Heart left ventricle (tissue), 16 donors: ENCODE results near the gene DUSP28. TPM values are rescaled to one million over a fixed set of nuclear protein-coding genes. Genes with fewer than 3 reads are reported as not detected.

ENCODE experiments used
- ATAC-seq, 4 donors: fragments of 200-7000 bp; cut with Tn5 transposase; one replicate each; pipeline ENCODE4 v1.9.1; 2020 to 2022; ENCODE audit warnings: moderate library complexity in 4 of 4, mild to moderate bottlenecking in 3 of 4, moderate number of reproducible peaks in 1 of 4
- DNase-seq, 5 donors: peaks; one replicate each; pipeline ENCODE4 v3.0.0-alpha.2; 2020
- H3K27ac ChIP-seq, 12 donors: fragments of 200-600 bp; sonication (generic) in 4 of 12; one replicate each; pipeline versions ENCODE4 v1.5.0 to v1.8.0; 2016 to 2022; ENCODE audit warnings: mild to moderate bottlenecking in 2 of 12
- H3K27me3 ChIP-seq, 9 donors: fragments of 200-600 bp; sonication (generic) in 2 of 9; one replicate each; pipeline versions ENCODE4 v1.5.1 to v1.8.0; 2016 to 2022; ENCODE audit warnings: mild to moderate bottlenecking in 3 of 9
- H3K36me3 ChIP-seq, 9 donors: fragments of 200-600 bp; sonication (generic) in 2 of 9; one replicate each; pipeline versions ENCODE4 v1.5.0 to v1.8.0; 2018 to 2022; ENCODE audit warnings: mild to moderate bottlenecking in 2 of 9
- H3K4me1 ChIP-seq, 12 donors: fragments of 200-600 bp; sonication (generic) in 4 of 12; one replicate each; pipeline versions ENCODE4 v1.5.0 to v1.8.0; 2016 to 2022; ENCODE audit warnings: mild to moderate bottlenecking in 3 of 12
- H3K4me3 ChIP-seq, 12 donors: fragments of 200-600 bp; sonication (generic) in 4 of 12; one replicate each; pipeline versions ENCODE4 v1.5.0 to v1.8.0; 2017 to 2022; ENCODE audit warnings: mild to moderate bottlenecking in 9 of 12, moderate library complexity in 4 of 12
- H3K9me3 ChIP-seq, 12 donors: fragments of 200-600 bp; sonication (generic) in 4 of 12; one replicate each; pipeline versions ENCODE4 v1.5.0 to v1.8.0; 2016 to 2022; ENCODE audit warnings: mild to moderate bottlenecking in 1 of 12
- POLR2A ChIP-seq, 2 donors: fragments of 450-650 bp; IDR thresholded peaks; one replicate each; pipeline ENCODE4 v1.6.1; 2017; ENCODE audit warnings: antibody characterized with exemption in 2 of 2, mild to moderate bottlenecking in 2 of 2, moderate library complexity in 2 of 2
- WGBS, 4 donors: extraction: QIAGEN DNeasy Blood & Tissue Kit in 2 of 4; methylation state at CpG; one replicate each; pipeline versions ENCODE4 v1.1.5 to v1.1.7; 2013 to 2018; 5-methylcytosine and 5-hydroxymethylcytosine counted together
- intact Hi-C, 10 donors: fragments of 100-400 bp; cut with DNase I; formaldehyde crosslinking; loops; one replicate each; pipeline versions ENCODE4 v1.11.1 to v1.14.2; 2022
- polyA plus RNA-seq, 2 donors: library from polyadenylated mRNA; stranded (reverse); fragments of 200-250 nt; gene quantifications; one replicate each; pipeline ENCODE4 v1.2.3, GENCODE V29; 2013
- total RNA-seq, 9 donors: library from RNA; depleted of rRNA in 2 of 9; stranded (reverse); fragments of >200 nt in 2 of 9; fragmentation: NEBNext Ultra II Directional in 3 of 9; extraction: Animal tissue kit (Norgen Biotek cat#: 25700) in 3 of 9; gene quantifications; one replicate each; pipeline versions ENCODE4 v1.1.0 to v1.2.4, GENCODE V29; 2016 to 2023
- TF ChIP-seq, protein P1 (sequence below), 12 donors: fragments of 200-600 bp; sonication (generic) in 4 of 12; IDR thresholded peaks; one replicate each; pipeline versions ENCODE4 v1.5.0 to v1.8.0; 2018 to 2022; ENCODE audit warnings: antibody characterized with exemption in 12 of 12, mild to moderate bottlenecking in 5 of 12
- donor health status: ischemic (EF 13 %, LVEDD 7.1; RV severe dilation, severe dysfunction).
- donor health status: healthy with polysubstance abuse.
- donor health status: DM: no; HTN: yes; CAD: no.
- donor health status: DM: no; HTN: no; CAD: no.
- donor health status: ischemic (EF 25% LVEDD 6.9; RV normal size, moderate dysfunction).
- donor health status: ischemic (EF 25% LVEDD 5.7; RV mildly dilated, moderate dysfunction).
- donor health status: healthy.
- donor health status: DM: yes; HTN: yes; CAD: no.
- donor health status: ischemic (EF 35%, LVEDD 5.7; RV mildly dilated, moderate dysfunction).
- donor health status: nonischemic (EF 11% LVEDD 7.7; RV severe dilation, severe dysfunction).
- donor health status: DM: yes; HTN: yes; CAD: no.
- donor health status: PGD.
- donor health status: ischemic (EF 29% LVEDD 5.4; RV normal size, mild dysfunction).
- donor health status: nonischemic (EF 23%, LVEDD 6.1; RV moderate dilation, normal function).

Gene DUSP28
- total and polyA plus RNA-seq, 11 donors = 3.6 to 23.9 (median 13.3) TPM

DNA sequence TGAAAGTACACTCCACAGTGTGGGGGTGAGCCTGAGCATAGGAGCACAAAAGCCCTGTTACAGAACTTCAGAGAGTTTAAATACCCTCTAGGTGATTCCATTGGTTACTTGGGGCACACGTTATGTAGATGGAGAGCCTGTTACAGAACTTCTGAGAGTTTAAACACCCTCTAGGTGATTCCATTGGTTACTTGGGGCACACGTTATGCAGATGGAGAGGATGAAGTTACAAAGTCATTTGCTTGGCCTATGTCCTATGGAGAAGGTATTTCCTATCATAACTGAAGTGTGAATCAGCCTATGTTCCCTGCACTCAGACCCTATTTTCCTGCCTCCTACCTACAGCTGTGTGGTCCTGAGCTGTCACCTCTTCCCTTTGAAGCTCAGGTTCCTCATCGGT lies 22.6 kb downstream of the DUSP28 start:
- TF ChIP-seq, protein P1, sequence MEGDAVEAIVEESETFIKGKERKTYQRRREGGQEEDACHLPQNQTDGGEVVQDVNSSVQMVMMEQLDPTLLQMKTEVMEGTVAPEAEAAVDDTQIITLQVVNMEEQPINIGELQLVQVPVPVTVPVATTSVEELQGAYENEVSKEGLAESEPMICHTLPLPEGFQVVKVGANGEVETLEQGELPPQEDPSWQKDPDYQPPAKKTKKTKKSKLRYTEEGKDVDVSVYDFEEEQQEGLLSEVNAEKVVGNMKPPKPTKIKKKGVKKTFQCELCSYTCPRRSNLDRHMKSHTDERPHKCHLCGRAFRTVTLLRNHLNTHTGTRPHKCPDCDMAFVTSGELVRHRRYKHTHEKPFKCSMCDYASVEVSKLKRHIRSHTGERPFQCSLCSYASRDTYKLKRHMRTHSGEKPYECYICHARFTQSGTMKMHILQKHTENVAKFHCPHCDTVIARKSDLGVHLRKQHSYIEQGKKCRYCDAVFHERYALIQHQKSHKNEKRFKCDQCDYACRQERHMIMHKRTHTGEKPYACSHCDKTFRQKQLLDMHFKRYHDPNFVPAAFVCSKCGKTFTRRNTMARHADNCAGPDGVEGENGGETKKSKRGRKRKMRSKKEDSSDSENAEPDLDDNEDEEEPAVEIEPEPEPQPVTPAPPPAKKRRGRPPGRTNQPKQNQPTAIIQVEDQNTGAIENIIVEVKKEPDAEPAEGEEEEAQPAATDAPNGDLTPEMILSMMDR (IDR thresholded peaks at IDR 0.05) = no peak
- no peak for TF ChIP-seq POLR2A (IDR thresholded peaks at IDR 0.05)
- Histone ChIP-seq H3K36me3 (peaks cover 0 to 16% (median 5%) of the 10 kb centered on the region in 9 donors), H3K27me3 (no peaks in the 10 kb centered on the region), H3K4me1 (peaks cover 7 to 61% (median 41%) of the 10 kb centered on the region in 12 donors), H3K27ac (no peak overlapping the region), H3K4me3 (no peak overlapping the region), H3K9me3 (peaks cover 0 to 9% (median 0%) of the 10 kb centered on the region in 12 donors)
- 82 to 91% (median 90%) methylated on average over 3 of the region's 3 CpGs for WGBS, 4 donors
- DNase-seq (no peak), ATAC-seq (no peak)
- intact Hi-C loops = loop anchor here in 1 of 10 donors (10.0 kb wide), 1 partner anchor 348 kb away; no protein-coding TSS in a partner anchor

DNA sequence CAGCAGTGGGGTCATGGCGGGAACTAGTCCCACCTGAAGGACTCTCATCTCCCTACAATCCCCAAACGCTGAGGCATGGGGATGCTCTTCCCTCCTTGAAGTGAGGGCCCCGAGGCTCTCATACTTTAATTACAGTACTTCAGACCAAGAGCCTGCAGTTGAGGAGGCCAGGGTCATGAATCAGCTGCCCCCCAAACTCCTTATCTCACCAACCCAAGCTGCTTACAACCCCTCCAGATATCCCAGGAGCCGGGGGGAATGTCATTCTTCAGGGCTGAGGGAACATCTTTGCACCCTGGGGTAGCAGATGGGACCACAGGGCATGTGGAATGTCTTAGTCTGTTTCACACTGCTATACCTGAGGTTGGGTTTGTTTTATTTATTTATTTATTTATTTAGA lies 23.6 kb downstream of the DUSP28 start:
- Histone ChIP-seq H3K9me3 (peaks cover 0 to 9% (median 0%) of the 10 kb centered on the region in 12 donors), H3K4me3 (no peak overlapping the region), H3K36me3 (peaks cover 0 to 11% (median 0%) of the 10 kb centered on the region in 9 donors), H3K4me1 (peaks cover 7 to 62% (median 46%) of the 10 kb centered on the region in 12 donors), H3K27me3 (no peaks in the 10 kb centered on the region), H3K27ac (no peak overlapping the region)
- intact Hi-C loops = loop anchor here in 1 of 10 donors (2.0 to 10.0 kb wide), 2 partner anchors 15 to 349 kb away; partner anchors contain the start of gene RNPEPL1
- TF ChIP-seq, protein P1 (IDR thresholded peaks at IDR 0.05) = no peak
- TF ChIP-seq POLR2A (IDR thresholded peaks at IDR 0.05) = no peak
- DNase-seq (peak in 2 of 5 donors; percentile 7 to 44), ATAC-seq (no peak)
- 85 to 92% (median 88%) methylated on average over 4 of the region's 4 CpGs for WGBS, 4 donors

GRCh38 chr2:240584486-240585031 lies 24.4 kb downstream of the DUSP28 start:
- Histone ChIP-seq H3K4me3 (peak overlapping the region in 6 of 12 donors; percentile 78 to 97 (median 88)), H3K27ac (peak overlapping the region in 1 of 12 donors; percentile 92), H3K36me3 (peaks cover 0 to 11% (median 0%) of the 10 kb centered on the region in 9 donors), H3K9me3 (peaks cover 0 to 9% (median 0%) of the 10 kb centered on the region in 12 donors), H3K4me1 (peaks cover 7 to 61% (median 42%) of the 10 kb centered on the region in 12 donors), H3K27me3 (no peaks in the 10 kb centered on the region)
- DNase-seq (peak in 1 of 5 donors; percentile 26), ATAC-seq (no peak)
- intact Hi-C loops = loop anchor here in 1 of 10 donors (2.0 to 10.0 kb wide), 2 partner anchors 16 to 350 kb away; partner anchors contain the start of gene RNPEPL1
- 58 to 75% (median 60%) methylated on average over 4 of the region's 4 CpGs for WGBS, 4 donors
- TF ChIP-seq POLR2A (IDR thresholded peaks at IDR 0.05) = no peak
- TF ChIP-seq, protein P1 (IDR thresholded peaks at IDR 0.05) = no peak

DNA sequence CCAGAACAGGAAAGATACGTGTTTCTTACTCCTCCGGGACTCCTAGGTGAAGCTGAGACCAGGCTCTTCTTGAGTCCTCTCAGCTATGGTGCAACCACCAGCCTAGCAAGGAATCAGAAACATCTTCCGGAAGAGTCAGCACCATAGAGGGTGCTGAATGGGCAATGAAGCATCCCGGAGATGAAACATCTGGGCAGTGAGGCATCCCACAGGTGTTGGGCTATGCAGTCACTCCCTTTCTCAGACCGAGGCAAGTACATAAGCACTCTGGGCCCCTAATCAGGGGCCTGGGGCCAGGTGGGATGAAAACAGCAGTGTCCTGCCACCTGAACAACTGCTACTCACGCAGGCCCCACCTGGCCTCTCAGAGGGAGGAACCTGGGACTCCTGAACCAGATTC lies 24.9 kb downstream of the DUSP28 start:
- Histone ChIP-seq H3K27me3 (no peaks in the 10 kb centered on the region), H3K27ac (peak overlapping the region in 3 of 12 donors; percentile 92 to 98 (median 95)), H3K9me3 (peaks cover 0 to 9% (median 0%) of the 10 kb centered on the region in 12 donors), H3K4me1 (peaks cover 7 to 61% (median 38%) of the 10 kb centered on the region in 12 donors), H3K4me3 (peak overlapping the region in 11 of 12 donors; percentile 72 to 97 (median 84)), H3K36me3 (peaks cover 0 to 11% (median 3%) of the 10 kb centered on the region in 9 donors)
- intact Hi-C loops = loop anchor here in 1 of 10 donors (2.0 to 10.0 kb wide), 2 partner anchors 16 to 350 kb away; partner anchors contain the start of gene RNPEPL1
- DNase-seq (peak in 1 of 5 donors; percentile 24), ATAC-seq (no peak)
- 65 to 80% (median 74%) methylated on average over 6 of the region's 6 CpGs for WGBS, 4 donors
- no peak for TF ChIP-seq POLR2A (IDR thresholded peaks at IDR 0.05)
- TF ChIP-seq, protein P1 (IDR thresholded peaks at IDR 0.05) = no peak
